ENCODE measurements around the gene CIDEB.
A peak's percentile ranks its signal among the peaks of the same experiment; 100 is the strongest.

The CIDEB gene

GRCh38 chr14:24309538-24310264 is 1.9 kb upstream of the CIDEB start, which contains the start of gene LTB4R2:
TSS of gene LTB4R2 (plus strand) at chr14:24310140. CDS start at chr14:24310665, 525 bp downstream.
- Histone ChIP-seq H3K4me3 (ENCODE audit: severe bottlenecking) (no peak within 1 kb of the TSS), H3K27me3 (ENCODE audit: insufficient read depth, poor library complexity, severe bottlenecking) (no peaks in the 10 kb centered on the region), H3K4me1 (ENCODE audit: insufficient read depth, poor library complexity, severe bottlenecking) (peaks cover 23% of the 10 kb centered on the region), H3K27ac (ENCODE audit: poor library complexity, severe bottlenecking) (peak within 1 kb of the TSS; percentile 76), H3K36me3 (ENCODE audit: low read depth) (peaks cover 24% of the 10 kb centered on the region), H3K9me3 (ENCODE audit: severe bottlenecking) (no peaks in the 10 kb centered on the region)
- DNase-seq (ENCODE audit: low spot score) (no peak), ATAC-seq (ENCODE audit: low read depth) (peak; percentile 85)
- TF ChIP-seq CTCF (IDR thresholded peaks at IDR 0.05; ENCODE audit: poor library complexity, severe bottlenecking) = no peak

GRCh38 chr14:24308342-24309124 is 756 bp upstream of the CIDEB start:
- Histone ChIP-seq H3K27me3 (ENCODE audit: insufficient read depth, poor library complexity, severe bottlenecking) (no peaks in the 10 kb centered on the region), H3K36me3 (ENCODE audit: low read depth) (peaks cover 35% of the 10 kb centered on the region), H3K4me1 (ENCODE audit: insufficient read depth, poor library complexity, severe bottlenecking) (peaks cover 16% of the 10 kb centered on the region), H3K4me3 (ENCODE audit: severe bottlenecking) (no peak overlapping the region), H3K9me3 (ENCODE audit: severe bottlenecking) (no peaks in the 10 kb centered on the region), H3K27ac (ENCODE audit: poor library complexity, severe bottlenecking) (peak overlapping the region; percentile 76)
- no peak for DNase-seq (ENCODE audit: low spot score)
- ATAC-seq (ENCODE audit: low read depth) = no peak
- TF ChIP-seq CTCF (IDR thresholded peaks at IDR 0.05; ENCODE audit: poor library complexity, severe bottlenecking) = peak; percentile 79

GRCh38 chr14:24307156-24307574 is 612 bp downstream of the CIDEB start:
- no peak for TF ChIP-seq CTCF (IDR thresholded peaks at IDR 0.05; ENCODE audit: poor library complexity, severe bottlenecking)
- DNase-seq (ENCODE audit: low spot score) (no peak), ATAC-seq (ENCODE audit: low read depth) (no peak)
- no peaks in the 10 kb centered on the region for H3K27me3 ChIP-seq (ENCODE audit: insufficient read depth, poor library complexity, severe bottlenecking)
- H3K9me3 ChIP-seq (ENCODE audit: severe bottlenecking) = no peaks in the 10 kb centered on the region
- peaks cover 49% of the 10 kb centered on the region for H3K36me3 ChIP-seq (ENCODE audit: low read depth)
- no peak overlapping the region for H3K4me3 ChIP-seq (ENCODE audit: severe bottlenecking)
- H3K27ac ChIP-seq (ENCODE audit: poor library complexity, severe bottlenecking) = no peak overlapping the region
- H3K4me1 ChIP-seq (ENCODE audit: insufficient read depth, poor library complexity, severe bottlenecking) = peaks cover 16% of the 10 kb centered on the region

- TF ChIP-seq CTCF (IDR thresholded peaks at IDR 0.05; ENCODE audit: poor library complexity, severe bottlenecking) = no peak
- Histone ChIP-seq H3K9me3 (ENCODE audit: severe bottlenecking) (no peaks in the 10 kb centered on the region), H3K27me3 (ENCODE audit: insufficient read depth, poor library complexity, severe bottlenecking) (no peaks in the 10 kb centered on the region), H3K4me3 (ENCODE audit: severe bottlenecking) (no peak overlapping the region), H3K27ac (ENCODE audit: poor library complexity, severe bottlenecking) (no peak overlapping the region), H3K4me1 (ENCODE audit: insufficient read depth, poor library complexity, severe bottlenecking) (no peaks in the 10 kb centered on the region), H3K36me3 (ENCODE audit: low read depth) (peaks cover 62% of the 10 kb centered on the region)
- DNase-seq (ENCODE audit: low spot score) = no peak
- ATAC-seq (ENCODE audit: low read depth) = no peak
Measured at GRCh38 chr14:24304019-24304387, 3.8 kb downstream of the CIDEB start.
